Activated CD8-positive, alpha-beta memory T cell treated with anti-CD3 and anti-CD28 coated beads, Interleukin-2, amount 50 U/mL, for 1 hour (primary cell): ENCODE results near the gene ZDHHC4.
A peak's percentile ranks its signal among the peaks of the same experiment; 100 is the strongest.
"Not testable (repeated sequence)": the region's sequence is repeated elsewhere in the genome, so short reads cannot be mapped to it uniquely, and the experiment has no call there.

ENCODE experiments used
- DNase-seq: peaks from one replicate; pipeline ENCODE4 v3.0.0-alpha.2; 2020; ENCODE audit errors: extremely low read depth

Gene ZDHHC4

DNA sequence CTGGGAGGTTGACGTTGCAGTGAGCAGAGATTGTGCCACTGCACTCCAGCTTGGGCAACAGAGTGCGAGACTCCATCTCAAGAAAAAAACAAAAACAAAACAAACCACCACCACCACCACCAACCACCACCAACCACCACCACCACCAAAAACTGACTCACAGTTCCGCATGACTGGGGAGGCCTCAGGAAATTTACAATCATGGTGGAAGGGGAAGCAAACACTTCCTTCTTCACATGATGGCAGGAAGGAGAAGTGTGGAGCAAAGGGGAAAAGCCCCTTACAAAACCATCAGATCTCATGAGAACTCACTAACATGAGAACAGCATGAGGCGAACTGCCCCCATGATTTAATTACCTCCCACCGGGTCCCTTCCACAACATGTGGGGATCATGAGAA, 57.7 kb downstream of the ZDHHC4 start:
- not testable (repeated sequence) for DNase-seq

DNA sequence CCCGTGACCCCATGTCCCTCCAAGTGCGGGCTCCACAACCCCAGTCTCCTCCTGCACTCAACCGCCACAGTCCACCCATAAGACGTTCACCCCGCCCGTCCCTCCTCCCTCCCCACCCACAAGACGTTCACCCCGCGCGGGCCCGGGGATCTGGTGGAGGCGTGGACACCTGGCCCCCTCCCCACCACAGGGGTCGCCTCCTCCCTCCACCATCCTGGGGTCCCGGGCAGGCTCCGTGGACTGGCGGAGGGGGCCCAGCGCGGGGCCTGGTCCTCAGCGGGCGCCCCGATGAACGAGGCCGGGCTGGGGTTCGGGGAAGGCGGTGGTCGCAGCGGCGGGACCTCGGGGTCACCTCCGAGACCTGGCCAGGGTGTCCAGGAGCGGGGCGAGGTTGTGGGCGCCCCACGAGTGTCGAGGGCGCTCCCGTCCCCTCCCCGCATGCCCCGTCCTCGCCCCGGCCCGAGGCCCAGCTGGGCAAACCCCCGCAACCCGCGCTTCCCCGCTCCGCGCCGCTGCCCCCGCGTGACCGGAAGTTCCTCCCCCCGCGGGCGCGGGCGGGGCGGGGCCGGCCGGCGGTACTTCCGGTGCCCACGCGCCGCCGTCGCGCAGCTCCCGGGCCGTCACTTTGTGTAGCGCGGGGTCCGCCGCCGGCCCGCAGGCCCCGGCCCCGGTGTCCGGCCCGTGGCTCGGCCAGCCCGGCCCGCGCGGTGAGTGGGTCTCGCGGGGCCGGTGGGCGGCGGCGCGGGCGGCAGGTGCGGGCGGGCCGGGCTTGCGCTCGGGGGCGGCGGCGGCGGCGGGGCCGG, 59.7 kb downstream of the ZDHHC4 start, which contains the start of gene ZNF316:
TSS of gene ZNF316 (plus strand) at position 578 of the 803 bp plus-strand sequence. CDS start 5,092 bp downstream, outside the sequence.
- DNase-seq: no peak

DNA sequence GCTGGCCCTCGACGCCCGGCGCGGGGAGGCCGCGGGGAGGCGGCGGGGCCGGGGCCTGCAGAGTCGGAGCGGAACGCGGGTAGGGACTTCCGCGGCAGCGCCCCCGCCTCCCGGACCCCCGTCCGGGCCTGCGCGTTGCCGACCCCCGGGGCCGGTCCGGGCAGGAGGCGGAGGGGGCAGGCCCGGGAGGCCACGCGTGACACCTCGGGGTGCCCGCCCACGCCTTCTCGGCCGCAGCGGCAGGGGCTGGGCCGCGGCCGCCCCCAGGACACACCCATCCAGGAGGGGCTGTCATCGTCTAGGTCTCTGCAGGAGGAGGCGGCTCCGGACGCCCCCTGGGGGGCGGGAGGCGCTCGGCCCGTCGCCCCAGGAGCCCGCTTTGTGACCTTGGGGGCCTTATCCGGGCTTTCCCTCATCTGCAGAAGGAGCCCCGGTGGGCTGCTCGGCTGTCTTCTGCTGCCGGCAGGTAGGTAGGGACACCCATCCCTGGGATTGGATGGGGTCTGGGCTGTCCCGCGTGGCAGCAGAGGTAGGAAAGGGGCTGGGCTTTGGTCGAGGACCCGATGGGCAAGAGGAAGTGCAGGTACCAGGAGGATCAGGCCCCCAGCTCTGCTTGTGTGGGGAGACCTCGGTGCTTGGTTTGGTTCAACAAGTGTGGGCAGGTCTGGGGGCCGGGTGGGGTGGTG, 60.4 kb downstream of the ZDHHC4 start:
- DNase-seq: peak; percentile 18
